HL-60 (cell line): ENCODE results near the gene FOXP1.

Experiments used
- DNase-seq, 2 experiments: peaks; one replicate each; pipeline ENCODE4 v3.0.0-alpha.2; 2010 to 2020; ENCODE audit warnings: low read depth in 1 of 2, low spot score in 1 of 2
- H3K27ac ChIP-seq: fragments of 250-450 bp; sonication (Bioruptor Pico); replicated peaks from 2 replicates; pipeline ENCODE4 v1.5.1; 2020; ENCODE audit warnings: mild to moderate bottlenecking, moderate library complexity
- H3K27me3 ChIP-seq: fragments of 250-450 bp; sonication (Bioruptor Pico); 2 replicates; pipeline ENCODE4 v1.5.1; 2021; ENCODE audit warnings: mild to moderate bottlenecking, moderate library complexity; ENCODE audit not compliant: insufficient read depth, poor library complexity, severe bottlenecking
- H3K4me3 ChIP-seq: replicated peaks from 2 replicates; pipeline ENCODE4 v1.5.1; 2011; ENCODE audit warnings: mild to moderate bottlenecking, control low read depth, low read length; ENCODE audit not compliant: insufficient read depth
- GABPA ChIP-seq: IDR thresholded peaks from 2 replicates; pipeline ENCODE4 v1.6.1; 2012; ENCODE audit warnings: low read depth
- POLR2AphosphoS5 ChIP-seq: IDR thresholded peaks from 2 replicates; pipeline ENCODE4 v1.6.1; 2012; ENCODE audit warnings: low read depth
- SPI1 ChIP-seq: IDR thresholded peaks from 2 replicates; pipeline ENCODE4 v1.6.1; 2012; ENCODE audit warnings: low read depth, mild to moderate bottlenecking, borderline replicate concordance
- TF ChIP-seq, protein P1 (sequence below): IDR thresholded peaks from one replicate; pipeline ENCODE4 v1.5.1; 2011; ENCODE audit warnings: low read length, control low read depth, inconsistent platforms; ENCODE audit not compliant: insufficient read depth
- TF ChIP-seq, protein P2 (sequence below): IDR thresholded peaks from 2 replicates; pipeline ENCODE4 v1.6.1; 2012; ENCODE audit warnings: low read depth; ENCODE audit not compliant: insufficient replicate concordance

Gene FOXP1

DNA sequence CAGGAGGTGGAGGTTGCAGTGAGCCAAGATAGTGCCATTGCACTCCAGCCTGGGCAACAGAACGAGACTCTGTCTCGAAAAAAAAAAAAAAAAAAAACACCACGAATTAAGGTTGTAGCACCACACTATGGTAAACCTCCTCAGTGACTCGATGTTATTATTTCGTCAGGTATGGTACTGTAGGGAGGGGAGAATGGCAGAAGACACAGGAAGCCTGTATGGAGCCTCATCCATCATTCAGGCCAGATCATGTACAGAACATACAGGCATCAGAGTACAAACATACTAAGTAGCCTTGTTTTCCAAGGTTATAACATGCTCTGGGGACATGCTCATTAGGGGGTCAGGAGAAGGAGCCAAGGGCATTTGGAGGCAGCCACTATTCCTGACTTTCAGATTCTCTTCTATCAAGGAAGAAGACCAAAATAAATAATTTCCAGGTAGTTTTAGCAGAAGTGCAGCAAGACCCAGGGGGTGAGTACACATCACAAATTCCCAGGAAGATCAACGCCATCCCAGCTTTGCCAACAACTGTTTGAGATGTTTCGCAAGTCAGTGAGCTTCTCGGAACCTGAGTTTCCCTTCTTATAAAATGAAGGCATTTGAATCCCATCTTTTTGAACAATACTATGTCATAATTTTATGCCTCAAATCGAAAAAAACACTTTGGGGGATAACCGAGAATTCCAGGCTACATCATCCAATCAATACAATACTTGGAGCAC is 79.8 kb downstream of the FOXP1 start:
- DNase-seq, result no peak
- H3K27me3 ChIP-seq, result no peaks in the 10 kb centered on the region
- no peak overlapping the region for H3K27ac ChIP-seq
- TF ChIP-seq, protein P1, sequence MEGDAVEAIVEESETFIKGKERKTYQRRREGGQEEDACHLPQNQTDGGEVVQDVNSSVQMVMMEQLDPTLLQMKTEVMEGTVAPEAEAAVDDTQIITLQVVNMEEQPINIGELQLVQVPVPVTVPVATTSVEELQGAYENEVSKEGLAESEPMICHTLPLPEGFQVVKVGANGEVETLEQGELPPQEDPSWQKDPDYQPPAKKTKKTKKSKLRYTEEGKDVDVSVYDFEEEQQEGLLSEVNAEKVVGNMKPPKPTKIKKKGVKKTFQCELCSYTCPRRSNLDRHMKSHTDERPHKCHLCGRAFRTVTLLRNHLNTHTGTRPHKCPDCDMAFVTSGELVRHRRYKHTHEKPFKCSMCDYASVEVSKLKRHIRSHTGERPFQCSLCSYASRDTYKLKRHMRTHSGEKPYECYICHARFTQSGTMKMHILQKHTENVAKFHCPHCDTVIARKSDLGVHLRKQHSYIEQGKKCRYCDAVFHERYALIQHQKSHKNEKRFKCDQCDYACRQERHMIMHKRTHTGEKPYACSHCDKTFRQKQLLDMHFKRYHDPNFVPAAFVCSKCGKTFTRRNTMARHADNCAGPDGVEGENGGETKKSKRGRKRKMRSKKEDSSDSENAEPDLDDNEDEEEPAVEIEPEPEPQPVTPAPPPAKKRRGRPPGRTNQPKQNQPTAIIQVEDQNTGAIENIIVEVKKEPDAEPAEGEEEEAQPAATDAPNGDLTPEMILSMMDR, result no peak
- no peak for TF ChIP-seq SPI1
- no peak for TF ChIP-seq GABPA
- TF ChIP-seq POLR2AphosphoS5, result no peak
- TF ChIP-seq, protein P2, sequence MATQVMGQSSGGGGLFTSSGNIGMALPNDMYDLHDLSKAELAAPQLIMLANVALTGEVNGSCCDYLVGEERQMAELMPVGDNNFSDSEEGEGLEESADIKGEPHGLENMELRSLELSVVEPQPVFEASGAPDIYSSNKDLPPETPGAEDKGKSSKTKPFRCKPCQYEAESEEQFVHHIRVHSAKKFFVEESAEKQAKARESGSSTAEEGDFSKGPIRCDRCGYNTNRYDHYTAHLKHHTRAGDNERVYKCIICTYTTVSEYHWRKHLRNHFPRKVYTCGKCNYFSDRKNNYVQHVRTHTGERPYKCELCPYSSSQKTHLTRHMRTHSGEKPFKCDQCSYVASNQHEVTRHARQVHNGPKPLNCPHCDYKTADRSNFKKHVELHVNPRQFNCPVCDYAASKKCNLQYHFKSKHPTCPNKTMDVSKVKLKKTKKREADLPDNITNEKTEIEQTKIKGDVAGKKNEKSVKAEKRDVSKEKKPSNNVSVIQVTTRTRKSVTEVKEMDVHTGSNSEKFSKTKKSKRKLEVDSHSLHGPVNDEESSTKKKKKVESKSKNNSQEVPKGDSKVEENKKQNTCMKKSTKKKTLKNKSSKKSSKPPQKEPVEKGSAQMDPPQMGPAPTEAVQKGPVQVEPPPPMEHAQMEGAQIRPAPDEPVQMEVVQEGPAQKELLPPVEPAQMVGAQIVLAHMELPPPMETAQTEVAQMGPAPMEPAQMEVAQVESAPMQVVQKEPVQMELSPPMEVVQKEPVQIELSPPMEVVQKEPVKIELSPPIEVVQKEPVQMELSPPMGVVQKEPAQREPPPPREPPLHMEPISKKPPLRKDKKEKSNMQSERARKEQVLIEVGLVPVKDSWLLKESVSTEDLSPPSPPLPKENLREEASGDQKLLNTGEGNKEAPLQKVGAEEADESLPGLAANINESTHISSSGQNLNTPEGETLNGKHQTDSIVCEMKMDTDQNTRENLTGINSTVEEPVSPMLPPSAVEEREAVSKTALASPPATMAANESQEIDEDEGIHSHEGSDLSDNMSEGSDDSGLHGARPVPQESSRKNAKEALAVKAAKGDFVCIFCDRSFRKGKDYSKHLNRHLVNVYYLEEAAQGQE, result no peak
- H3K4me3 ChIP-seq, result no peak overlapping the region

DNA sequence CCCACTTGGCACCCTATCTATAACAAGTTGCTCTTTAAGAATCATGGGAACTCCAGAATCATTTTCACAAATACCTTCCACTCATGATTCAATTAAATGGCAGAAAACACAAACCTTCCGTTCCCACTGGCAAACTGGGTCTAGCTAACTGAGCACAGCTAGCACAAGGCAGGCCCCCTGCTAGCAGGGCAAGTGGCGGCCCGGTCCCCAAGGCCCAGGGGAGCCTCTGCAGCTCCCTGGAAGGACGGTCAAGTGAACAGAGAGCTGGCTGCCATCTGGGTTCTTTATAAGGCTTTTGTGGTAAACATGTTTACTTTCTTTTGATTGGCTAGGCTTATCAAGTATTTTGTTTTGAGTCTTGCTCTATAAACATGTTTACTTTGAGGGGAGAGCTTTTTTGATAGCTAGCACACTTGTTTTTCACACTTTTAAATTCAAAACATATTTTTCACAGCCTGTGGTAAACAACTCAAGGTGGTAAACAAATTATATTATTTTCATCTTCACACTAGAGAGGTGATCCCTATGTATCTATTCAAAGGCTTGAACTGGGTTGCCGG is 81.4 kb downstream of the FOXP1 start:
- Histone ChIP-seq H3K4me3 (no peak overlapping the region), H3K27ac (no peak overlapping the region), H3K27me3 (no peaks in the 10 kb centered on the region)
- TF ChIP-seq SPI1 (no peak), POLR2AphosphoS5 (no peak), GABPA (no peak)
- TF ChIP-seq, protein P1, result no peak
- TF ChIP-seq, protein P2, result no peak
- no peak for DNase-seq

DNA sequence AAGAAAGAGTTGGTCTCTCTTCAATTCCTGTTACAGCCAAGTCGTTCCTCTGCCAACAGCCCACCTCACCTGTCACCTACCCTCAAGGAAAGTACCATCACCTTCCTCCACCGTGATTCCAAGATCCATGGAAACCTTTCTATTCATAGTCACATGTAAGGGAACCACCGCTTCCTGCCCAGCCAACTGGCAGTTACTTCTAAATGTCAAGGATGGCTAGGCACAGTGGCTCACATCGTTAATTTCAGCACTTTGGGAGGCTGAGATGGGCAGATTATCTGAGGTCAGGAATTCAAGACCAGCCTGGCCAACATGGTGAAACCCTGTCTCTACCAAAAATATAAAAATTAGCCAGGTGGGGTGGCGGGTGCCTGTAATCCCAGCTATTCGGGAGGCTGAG is 82.8 kb downstream of the FOXP1 start:
- TF ChIP-seq, protein P2, result no peak
- no peak for TF ChIP-seq POLR2AphosphoS5
- TF ChIP-seq SPI1, result no peak
- TF ChIP-seq GABPA, result no peak
- TF ChIP-seq, protein P1, result no peak
- Histone ChIP-seq H3K27me3 (no peaks in the 10 kb centered on the region), H3K4me3 (no peak overlapping the region), H3K27ac (no peak overlapping the region)
- DNase-seq, result no peak
